SU-DHL-6 (cell line): ENCODE results near the gene NMUR2.

Experiments used
- H2AFZ ChIP-seq: fragments of 200-600 bp; sonication (generic); 2 replicates; pipeline ENCODE4 v1.6.1; 2014; ENCODE audit warnings: low read depth, mild to moderate bottlenecking, moderate library complexity, mixed read lengths, antibody characterized with exemption, low read length; ENCODE audit not compliant: severe bottlenecking
- H3F3A ChIP-seq: fragments of 200-600 bp; shearing (Covaris generic); 2 replicates; pipeline ENCODE4 v1.6.0; 2016; ENCODE audit warnings: antibody characterized with exemption, mild to moderate bottlenecking; ENCODE audit not compliant: insufficient read depth
- H3K27ac ChIP-seq: fragments of 200-600 bp; sonication (generic); 2 replicates; pipeline ENCODE4 v1.5.1; 2016; ENCODE audit warnings: low read depth, mild to moderate bottlenecking, low read length, moderate library complexity, mixed read lengths
- H3K27me3 ChIP-seq: fragments of 200-600 bp; sonication (generic), shearing (Covaris generic); 2 replicates; pipeline ENCODE4 v1.6.0; 2014; ENCODE audit warnings: mild to moderate bottlenecking, low read length
- H3K36me3 ChIP-seq: fragments of 200-600 bp; sonication (generic); 2 replicates; pipeline ENCODE4 v1.6.1; 2014; ENCODE audit warnings: mild to moderate bottlenecking, low read length, mixed read lengths
- H3K4me2 ChIP-seq: fragments of 300-600, 200-600 bp; shearing (Covaris generic), sonication (generic); 2 replicates; pipeline ENCODE4 v1.6.0; 2014; ENCODE audit warnings: low read length, low read depth, mild to moderate bottlenecking; ENCODE audit not compliant: poor library complexity, severe bottlenecking
- H3K4me3 ChIP-seq: fragments of 200-600 bp; sonication (generic); 2 replicates; pipeline ENCODE4 v1.5.1; 2014; ENCODE audit warnings: antibody characterized with exemption, low read length, mild to moderate bottlenecking, mixed read lengths; ENCODE audit not compliant: insufficient read depth, poor library complexity, severe bottlenecking
- H3K79me2 ChIP-seq: fragments of 200-600 bp; sonication (generic); 2 replicates; pipeline ENCODE4 v1.6.1; 2014; ENCODE audit warnings: mild to moderate bottlenecking, low read length, moderate library complexity; ENCODE audit not compliant: insufficient read depth
- H3K9ac ChIP-seq: fragments of 200-600 bp; sonication (generic); 2 replicates; pipeline ENCODE4 v1.7.0; 2014; ENCODE audit warnings: mild to moderate bottlenecking, low read length
- H3K9me2 ChIP-seq: fragments of 200-600 bp; sonication (generic); replicated peaks from 2 replicates; pipeline ENCODE4 v1.6.1; 2014; ENCODE audit warnings: low read length; ENCODE audit not compliant: insufficient read depth
- H3K9me3 ChIP-seq: fragments of 200-600 bp; sonication (generic); 2 replicates; pipeline ENCODE4 v1.6.1; 2014; ENCODE audit warnings: low read length, mixed read lengths; ENCODE audit not compliant: insufficient read depth
- H4K20me1 ChIP-seq: fragments of 200-600 bp; sonication (generic); 2 replicates; pipeline ENCODE4 v1.6.1; 2014; ENCODE audit warnings: low read depth, mild to moderate bottlenecking, antibody characterized with exemption, low read length, moderate library complexity, mixed read lengths
- EZH2phosphoT487 ChIP-seq: fragments of 200-600 bp; sonication (generic), shearing (Covaris generic); conservative IDR thresholded peaks from 2 replicates; pipeline ENCODE4 v1.6.1; 2018; ENCODE audit warnings: mild to moderate bottlenecking, antibody characterized with exemption, low read length, moderate library complexity, mixed read lengths
- TF ChIP-seq, protein P1 (sequence below): fragments of 200-600 bp; sonication (generic); IDR thresholded peaks from one replicate; pipeline ENCODE4 v1.5.1; 2017; ENCODE audit warnings: antibody characterized with exemption, mild to moderate bottlenecking, low read length, moderate library complexity; ENCODE audit not compliant: insufficient read depth, poor library complexity, severe bottlenecking

Gene NMUR2

DNA sequence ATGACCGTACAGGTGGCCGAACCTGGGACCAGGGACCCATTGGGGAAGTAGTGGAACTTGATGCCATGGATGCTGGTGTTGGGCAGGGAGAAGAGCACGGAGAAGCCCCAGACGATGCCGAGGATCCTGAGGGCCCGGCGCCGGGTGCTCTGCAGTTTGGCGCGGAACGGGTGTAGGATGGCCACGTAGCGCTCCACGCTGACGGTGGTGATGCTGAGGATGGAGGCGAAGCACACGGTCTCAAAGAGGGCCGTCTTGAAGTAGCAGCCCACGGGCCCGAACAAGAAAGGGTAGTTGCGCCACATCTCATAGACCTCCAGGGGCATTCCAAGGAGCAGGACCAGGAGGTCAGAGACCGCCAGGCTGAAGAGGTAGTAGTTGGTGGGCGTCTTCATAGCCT is 585 bp downstream of the NMUR2 start:
- no peaks in the 10 kb centered on the region for H3F3A ChIP-seq
- H2AFZ ChIP-seq, result no peak overlapping the region
- H3K9me2 ChIP-seq, result no peaks in the 10 kb centered on the region
- no peak overlapping the region for H3K27ac ChIP-seq
- no peak overlapping the region for H3K4me3 ChIP-seq
- no peaks in the 10 kb centered on the region for H3K27me3 ChIP-seq
- no peak for TF ChIP-seq EZH2phosphoT487
- TF ChIP-seq, protein P1, sequence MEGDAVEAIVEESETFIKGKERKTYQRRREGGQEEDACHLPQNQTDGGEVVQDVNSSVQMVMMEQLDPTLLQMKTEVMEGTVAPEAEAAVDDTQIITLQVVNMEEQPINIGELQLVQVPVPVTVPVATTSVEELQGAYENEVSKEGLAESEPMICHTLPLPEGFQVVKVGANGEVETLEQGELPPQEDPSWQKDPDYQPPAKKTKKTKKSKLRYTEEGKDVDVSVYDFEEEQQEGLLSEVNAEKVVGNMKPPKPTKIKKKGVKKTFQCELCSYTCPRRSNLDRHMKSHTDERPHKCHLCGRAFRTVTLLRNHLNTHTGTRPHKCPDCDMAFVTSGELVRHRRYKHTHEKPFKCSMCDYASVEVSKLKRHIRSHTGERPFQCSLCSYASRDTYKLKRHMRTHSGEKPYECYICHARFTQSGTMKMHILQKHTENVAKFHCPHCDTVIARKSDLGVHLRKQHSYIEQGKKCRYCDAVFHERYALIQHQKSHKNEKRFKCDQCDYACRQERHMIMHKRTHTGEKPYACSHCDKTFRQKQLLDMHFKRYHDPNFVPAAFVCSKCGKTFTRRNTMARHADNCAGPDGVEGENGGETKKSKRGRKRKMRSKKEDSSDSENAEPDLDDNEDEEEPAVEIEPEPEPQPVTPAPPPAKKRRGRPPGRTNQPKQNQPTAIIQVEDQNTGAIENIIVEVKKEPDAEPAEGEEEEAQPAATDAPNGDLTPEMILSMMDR, result no peak
- no peaks in the 10 kb centered on the region for H3K36me3 ChIP-seq
- H4K20me1 ChIP-seq, result no peaks in the 10 kb centered on the region
- no peak overlapping the region for H3K9ac ChIP-seq
- H3K9me3 ChIP-seq, result no peaks in the 10 kb centered on the region
- H3K79me2 ChIP-seq, result no peaks in the 10 kb centered on the region
- H3K4me2 ChIP-seq, result no peak overlapping the region

DNA sequence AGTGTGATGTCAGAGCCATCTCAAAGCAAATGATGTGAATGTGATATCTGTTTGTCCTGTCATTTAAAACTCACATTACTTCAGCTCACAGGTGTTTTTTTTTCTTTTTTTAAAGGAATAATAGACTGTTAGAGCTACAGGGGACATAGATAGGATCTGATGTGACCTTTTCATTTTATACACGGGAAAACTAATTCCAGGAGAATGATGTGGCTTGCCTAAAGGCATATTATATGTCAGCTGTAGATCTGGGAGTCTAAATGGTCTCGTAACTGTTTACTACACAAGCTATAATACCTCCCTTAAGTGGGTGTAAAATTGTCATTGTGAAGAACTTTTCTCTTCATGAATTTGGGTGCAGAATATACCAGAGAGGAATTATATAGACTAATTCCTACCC is 2.0 kb downstream of the NMUR2 start:
- Histone ChIP-seq H3K9me3 (no peaks in the 10 kb centered on the region), H3K36me3 (no peaks in the 10 kb centered on the region), H3K4me2 (no peak overlapping the region), H3K79me2 (no peaks in the 10 kb centered on the region), H3K9me2 (no peaks in the 10 kb centered on the region), H3K4me3 (no peak overlapping the region), H3K27ac (no peak overlapping the region), H3K27me3 (no peaks in the 10 kb centered on the region), H3K9ac (no peak overlapping the region), H3F3A (no peaks in the 10 kb centered on the region), H4K20me1 (no peaks in the 10 kb centered on the region), H2AFZ (no peak overlapping the region)
- TF ChIP-seq EZH2phosphoT487, result no peak
- TF ChIP-seq, protein P1, result no peak

DNA sequence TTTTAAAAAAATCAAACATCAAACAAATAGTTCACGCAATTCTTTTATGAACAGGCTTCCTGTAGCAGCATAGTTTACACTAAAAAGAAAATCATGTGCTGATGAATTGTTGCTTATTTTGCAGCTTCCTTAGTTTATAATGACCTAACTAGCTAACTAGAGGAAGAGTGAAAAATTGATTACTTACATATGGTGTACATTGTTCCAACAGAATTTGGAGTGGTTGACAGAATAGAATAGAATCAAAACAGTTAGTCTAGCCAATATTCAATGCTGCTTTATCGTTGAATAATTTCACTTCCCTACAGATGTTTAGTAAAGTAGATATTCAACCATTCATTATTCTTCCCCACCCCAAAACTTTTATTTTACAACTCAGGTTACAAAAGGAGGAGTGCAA is 4.2 kb downstream of the NMUR2 start:
- Histone ChIP-seq H3K9me3 (no peaks in the 10 kb centered on the region), H3K9ac (no peak overlapping the region), H4K20me1 (no peaks in the 10 kb centered on the region), H3K4me2 (no peak overlapping the region), H3K79me2 (no peaks in the 10 kb centered on the region), H3K36me3 (no peaks in the 10 kb centered on the region), H3K4me3 (no peak overlapping the region), H2AFZ (no peak overlapping the region), H3K27me3 (no peaks in the 10 kb centered on the region), H3K9me2 (no peaks in the 10 kb centered on the region), H3K27ac (no peak overlapping the region), H3F3A (no peaks in the 10 kb centered on the region)
- no peak for TF ChIP-seq EZH2phosphoT487

GRCh38 chr5:152397581-152397980 is 7.5 kb downstream of the NMUR2 start:
- Histone ChIP-seq H3K79me2 (no peaks in the 10 kb centered on the region), H3K36me3 (no peaks in the 10 kb centered on the region), H3K9ac (no peak overlapping the region), H2AFZ (no peak overlapping the region), H3F3A (no peaks in the 10 kb centered on the region), H3K4me2 (no peak overlapping the region), H3K9me2 (no peaks in the 10 kb centered on the region), H3K27me3 (no peaks in the 10 kb centered on the region), H3K9me3 (no peaks in the 10 kb centered on the region), H3K4me3 (no peak overlapping the region), H4K20me1 (no peaks in the 10 kb centered on the region), H3K27ac (no peak overlapping the region)
- no peak for TF ChIP-seq EZH2phosphoT487
- TF ChIP-seq, protein P1, result no peak
